ENCODE measurements around the gene MAML3.

DNA sequence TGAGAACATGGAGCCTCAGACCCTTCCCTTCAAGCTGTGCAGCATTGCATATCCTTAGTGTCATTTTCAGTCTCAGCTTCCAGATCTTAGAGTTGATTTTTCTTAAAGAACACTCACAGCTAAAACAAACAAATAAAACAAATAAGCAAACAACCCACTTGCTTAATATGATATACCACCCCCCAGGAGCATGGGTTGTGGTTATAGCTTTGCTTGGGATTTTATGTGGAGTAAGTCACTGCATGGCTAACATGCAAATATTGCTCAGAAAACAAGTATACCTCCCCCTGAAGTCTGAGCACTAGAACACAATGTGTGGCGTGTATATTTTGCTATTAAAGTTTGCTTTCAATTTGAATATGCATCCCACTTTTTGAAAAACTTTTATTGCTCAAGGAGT lies 409.8 kb downstream of the MAML3 start:
- TF ChIP-seq, protein P1, sequence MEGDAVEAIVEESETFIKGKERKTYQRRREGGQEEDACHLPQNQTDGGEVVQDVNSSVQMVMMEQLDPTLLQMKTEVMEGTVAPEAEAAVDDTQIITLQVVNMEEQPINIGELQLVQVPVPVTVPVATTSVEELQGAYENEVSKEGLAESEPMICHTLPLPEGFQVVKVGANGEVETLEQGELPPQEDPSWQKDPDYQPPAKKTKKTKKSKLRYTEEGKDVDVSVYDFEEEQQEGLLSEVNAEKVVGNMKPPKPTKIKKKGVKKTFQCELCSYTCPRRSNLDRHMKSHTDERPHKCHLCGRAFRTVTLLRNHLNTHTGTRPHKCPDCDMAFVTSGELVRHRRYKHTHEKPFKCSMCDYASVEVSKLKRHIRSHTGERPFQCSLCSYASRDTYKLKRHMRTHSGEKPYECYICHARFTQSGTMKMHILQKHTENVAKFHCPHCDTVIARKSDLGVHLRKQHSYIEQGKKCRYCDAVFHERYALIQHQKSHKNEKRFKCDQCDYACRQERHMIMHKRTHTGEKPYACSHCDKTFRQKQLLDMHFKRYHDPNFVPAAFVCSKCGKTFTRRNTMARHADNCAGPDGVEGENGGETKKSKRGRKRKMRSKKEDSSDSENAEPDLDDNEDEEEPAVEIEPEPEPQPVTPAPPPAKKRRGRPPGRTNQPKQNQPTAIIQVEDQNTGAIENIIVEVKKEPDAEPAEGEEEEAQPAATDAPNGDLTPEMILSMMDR (IDR thresholded peaks at IDR 0.05; ENCODE audit: poor library complexity), result no peak
- TF ChIP-seq EZH2phosphoT487 (IDR thresholded peaks at IDR 0.05; ENCODE audit: low read depth, severe bottlenecking, unreplicated experiment) (no peak), EZH2 (IDR thresholded peaks at IDR 0.05; ENCODE audit: borderline replicate concordance) (no peak)

Measured in hepatocyte (in vitro differentiated cells).